ENCODE measurements around the gene PROZ.

The PROZ gene

GRCh38 chr13:113205428-113205931 lies 47.0 kb downstream of the PROZ start:
- Histone ChIP-seq H3K4me1 (ENCODE audit: low read length) (peaks cover 16% of the 10 kb centered on the region), H3K4me2 (ENCODE audit: low read depth, low read length) (no peak overlapping the region), H2AFZ (ENCODE audit: low read length) (no peak overlapping the region), H3K9ac (ENCODE audit: low read length) (no peak overlapping the region), H3K36me3 (replicated peaks; ENCODE audit: insufficient read depth, low read length) (no peaks in the 10 kb centered on the region), H3K27me3 (replicated peaks; ENCODE audit: insufficient read depth, low read length) (no peaks in the 10 kb centered on the region), H3K9me3 (replicated peaks; ENCODE audit: insufficient read depth, low read length) (no peaks in the 10 kb centered on the region), H3F3A (ENCODE audit: insufficient read depth, low read length) (peaks cover 7% of the 10 kb centered on the region), H4K20me1 (ENCODE audit: insufficient read depth, low read length) (peaks cover 4% of the 10 kb centered on the region; the same call in 1 of the 2 replicates), H3K9me2 (replicated peaks; ENCODE audit: insufficient read depth, low read length) (no peaks in the 10 kb centered on the region), H3K79me2 (ENCODE audit: low read length) (peaks cover 84% of the 10 kb centered on the region), H3K27ac (ENCODE audit: low read length) (no peak overlapping the region), H3K4me3 (ENCODE audit: low read length) (no peak overlapping the region)
- DNase-seq: no peak
- TF ChIP-seq EZH2 (optimal IDR thresholded peaks at IDR 0.05; ENCODE audit: low read depth, low read length): no peak
- TF ChIP-seq CTCF (IDR thresholded peaks at IDR 0.05; ENCODE audit: low read length): no peak
- TF ChIP-seq EZH2phosphoT487 (IDR thresholded peaks at IDR 0.05; ENCODE audit: low read length): no peak

GRCh38 chr13:113207460-113207859 lies 49.0 kb downstream of the PROZ start:
- Histone ChIP-seq H4K20me1 (ENCODE audit: insufficient read depth, low read length) (peaks cover 15% of the 10 kb centered on the region; the same call in 1 of the 2 replicates), H3K9me2 (replicated peaks; ENCODE audit: insufficient read depth, low read length) (no peaks in the 10 kb centered on the region), H3K4me1 (ENCODE audit: low read length) (peaks cover 18% of the 10 kb centered on the region), H3K27me3 (replicated peaks; ENCODE audit: insufficient read depth, low read length) (no peaks in the 10 kb centered on the region), H2AFZ (ENCODE audit: low read length) (no peak overlapping the region), H3K27ac (ENCODE audit: low read length) (no peak overlapping the region), H3K79me2 (ENCODE audit: low read length) (peaks cover 87% of the 10 kb centered on the region), H3K4me2 (ENCODE audit: low read depth, low read length) (peak overlapping the region; percentile 67), H3K9me3 (replicated peaks; ENCODE audit: insufficient read depth, low read length) (no peaks in the 10 kb centered on the region), H3K36me3 (replicated peaks; ENCODE audit: insufficient read depth, low read length) (no peaks in the 10 kb centered on the region; the same call in 1 of the 2 replicates), H3F3A (ENCODE audit: insufficient read depth, low read length) (peaks cover 7% of the 10 kb centered on the region), H3K4me3 (ENCODE audit: low read length) (peak overlapping the region; percentile 91), H3K9ac (ENCODE audit: low read length) (peak overlapping the region; percentile 98)
- DNase-seq: no peak
- no peak for TF ChIP-seq EZH2 (optimal IDR thresholded peaks at IDR 0.05; ENCODE audit: low read depth, low read length)
- TF ChIP-seq EZH2phosphoT487 (IDR thresholded peaks at IDR 0.05; ENCODE audit: low read length): no peak
- TF ChIP-seq CTCF (IDR thresholded peaks at IDR 0.05; ENCODE audit: low read length): no peak

GRCh38 chr13:113207890-113208420 lies 49.5 kb downstream of the PROZ start:
- TF ChIP-seq CTCF (IDR thresholded peaks at IDR 0.05; ENCODE audit: low read length): no peak
- TF ChIP-seq EZH2phosphoT487 (IDR thresholded peaks at IDR 0.05; ENCODE audit: low read length): no peak
- no peak for TF ChIP-seq EZH2 (optimal IDR thresholded peaks at IDR 0.05; ENCODE audit: low read depth, low read length)
- Histone ChIP-seq H3K4me2 (ENCODE audit: low read depth, low read length) (peak overlapping the region; percentile 67), H3F3A (ENCODE audit: insufficient read depth, low read length) (peaks cover 7% of the 10 kb centered on the region), H3K9me2 (replicated peaks; ENCODE audit: insufficient read depth, low read length) (no peaks in the 10 kb centered on the region), H3K9me3 (replicated peaks; ENCODE audit: insufficient read depth, low read length) (no peaks in the 10 kb centered on the region), H3K4me1 (ENCODE audit: low read length) (peaks cover 18% of the 10 kb centered on the region), H4K20me1 (ENCODE audit: insufficient read depth, low read length) (peaks cover 15% of the 10 kb centered on the region; the same call in 1 of the 2 replicates), H3K36me3 (replicated peaks; ENCODE audit: insufficient read depth, low read length) (no peaks in the 10 kb centered on the region; the same call in 1 of the 2 replicates), H3K79me2 (ENCODE audit: low read length) (peaks cover 87% of the 10 kb centered on the region), H2AFZ (ENCODE audit: low read length) (peak overlapping the region; percentile 90), H3K9ac (ENCODE audit: low read length) (peak overlapping the region; percentile 98), H3K27me3 (replicated peaks; ENCODE audit: insufficient read depth, low read length) (no peaks in the 10 kb centered on the region), H3K4me3 (ENCODE audit: low read length) (peak overlapping the region; percentile 91), H3K27ac (ENCODE audit: low read length) (peak overlapping the region; percentile 92; the same call in 1 of the 2 replicates)
- DNase-seq: peak; percentile 10

Measured in MM.1S (cell line).